Stimulated activated CD4-positive, alpha-beta T cell treated with anti-CD3 and anti-CD28 coated beads, TNF-alpha, amount 100 ng/mL, for 48 hours (primary cell): Measurements from ENCODE around the gene VAV2.

Source experiments
- DNase-seq, 3 donors: peaks; one replicate each; pipeline ENCODE4 v3.0.0-alpha.2; 2020; ENCODE audit warnings: low read depth in 3 of 3

VAV2 gene

GRCh38 chr9:133836001-133836758, 155.9 kb downstream of the VAV2 start:
- no peak for DNase-seq

GRCh38 chr9:133835262-133835901, 156.7 kb downstream of the VAV2 start:
- no peak for DNase-seq

- DNase-seq, result no peak
Measured at GRCh38 chr9:133834080-133834976, 157.8 kb downstream of the VAV2 start.

GRCh38 chr9:133833388-133834025, 158.6 kb downstream of the VAV2 start:
- DNase-seq, result no peak

GRCh38 chr9:133832877-133833276, 159.2 kb downstream of the VAV2 start:
- no peak for DNase-seq

GRCh38 chr9:133830711-133831110, 161.4 kb downstream of the VAV2 start:
- DNase-seq, result no peak

- no peak for DNase-seq
Measured at GRCh38 chr9:133830310-133830709, 161.8 kb downstream of the VAV2 start.

- no peak for DNase-seq
Measured at GRCh38 chr9:133828338-133828997, 163.7 kb downstream of the VAV2 start.

- DNase-seq, result no peak
Measured at GRCh38 chr9:133826289-133827085, 165.6 kb downstream of the VAV2 start.

GRCh38 chr9:133825555-133826218, 166.4 kb downstream of the VAV2 start:
- no peak for DNase-seq

GRCh38 chr9:133824802-133825186, 167.3 kb downstream of the VAV2 start:
- no peak for DNase-seq

GRCh38 chr9:133824106-133824801, 167.9 kb downstream of the VAV2 start:
- no peak for DNase-seq

GRCh38 chr9:133823189-133824105, 168.7 kb downstream of the VAV2 start:
- no peak for DNase-seq

GRCh38 chr9:133822430-133823065, 169.6 kb downstream of the VAV2 start:
- DNase-seq, result no peak

GRCh38 chr9:133821601-133822429, 170.3 kb downstream of the VAV2 start:
- DNase-seq, result no peak

GRCh38 chr9:133819923-133820322, 172.2 kb downstream of the VAV2 start:
- no peak for DNase-seq

GRCh38 chr9:133818444-133818843, 173.7 kb downstream of the VAV2 start:
- no peak for DNase-seq
